GM23338 (cell line): ENCODE results near the gene MALRD1. TPM values are rescaled to one million over a fixed set of nuclear protein-coding genes. Genes with fewer than 3 reads are reported as not detected.

ENCODE experiments used
- ATAC-seq: fragments of 200-7000 bp; cut with Tn5 transposase; 3 replicates; pipeline ENCODE4 v1.9.1; 2020
- DNase-seq: peaks from one replicate; pipeline ENCODE4 v3.0.0-alpha.2; 2015; ENCODE audit warnings: low spot score
- H2AFZ ChIP-seq: fragments of 200-600 bp; sonication (generic); 2 replicates; pipeline ENCODE4 v1.8.0; 2016; ENCODE audit warnings: antibody characterized with exemption, mild to moderate bottlenecking, moderate library complexity
- H3F3A ChIP-seq: fragments of 200-600 bp; sonication (generic); replicated peaks from 2 replicates; pipeline ENCODE4 v1.8.0; 2017; ENCODE audit warnings: antibody characterized with exemption, mixed run types, low read depth
- H3K27ac ChIP-seq: fragments of 200-600 bp; sonication (generic); 2 replicates; pipeline ENCODE4 v1.6.1; 2016; ENCODE audit warnings: low read depth
- H3K27me3 ChIP-seq: fragments of 200-600 bp; sonication (generic); 2 replicates; pipeline ENCODE4 v1.8.0; 2016; ENCODE audit warnings: mild to moderate bottlenecking, mixed run types, moderate library complexity; ENCODE audit not compliant: insufficient read depth
- H3K36me3 ChIP-seq: fragments of 200-600 bp; sonication (generic); 2 replicates; pipeline ENCODE4 v1.8.0; 2016; ENCODE audit warnings: mild to moderate bottlenecking; ENCODE audit not compliant: insufficient read depth
- H3K4me1 ChIP-seq: fragments of 200-600 bp; sonication (generic); 2 replicates; pipeline ENCODE4 v1.8.0; 2016; ENCODE audit warnings: mild to moderate bottlenecking, moderate library complexity; ENCODE audit not compliant: insufficient read depth
- H3K4me2 ChIP-seq: fragments of 200-600 bp; sonication (generic); 2 replicates; pipeline ENCODE4 v1.7.1; 2017; ENCODE audit warnings: mixed run types
- H3K4me3 ChIP-seq: fragments of 200-600 bp; sonication (generic); 2 replicates; pipeline ENCODE4 v1.6.1; 2016; ENCODE audit warnings: mixed run types
- H3K79me2 ChIP-seq: fragments of 200-600 bp; sonication (generic); replicated peaks from 2 replicates; pipeline ENCODE4 v1.8.0; 2017; ENCODE audit warnings: mild to moderate bottlenecking; ENCODE audit not compliant: insufficient read depth
- H3K9me2 ChIP-seq: fragments of 200-600 bp; sonication (generic); 2 replicates; pipeline ENCODE4 v1.8.0; 2017; ENCODE audit not compliant: insufficient read depth
- H4K20me1 ChIP-seq: fragments of 200-600 bp; sonication (generic); replicated peaks from 2 replicates; pipeline ENCODE4 v1.8.0; 2017; ENCODE audit warnings: mild to moderate bottlenecking; ENCODE audit not compliant: insufficient read depth
- H3K27ac Mint-ChIP-seq: 2 replicates; pipeline ENCODE4 v1.8.0; 2020; ENCODE audit warnings: inconsistent platforms, mild to moderate bottlenecking, moderate library complexity, mixed read lengths
- H3K27me3 Mint-ChIP-seq: 3 replicates; pipeline ENCODE4 v1.8.0; 2022; ENCODE audit warnings: low read depth, mild to moderate bottlenecking, moderate library complexity, mixed read lengths, inconsistent platforms; ENCODE audit not compliant: insufficient read depth, poor library complexity
- H3K36me3 Mint-ChIP-seq: 3 replicates; pipeline ENCODE4 v1.8.0; 2021; ENCODE audit warnings: low read depth, mild to moderate bottlenecking, inconsistent platforms, moderate library complexity, mixed read lengths
- H3K4me1 Mint-ChIP-seq: 3 replicates; pipeline ENCODE4 v1.8.0; 2020; ENCODE audit warnings: mild to moderate bottlenecking, inconsistent platforms, mixed read lengths
- H3K4me3 Mint-ChIP-seq: 3 replicates; pipeline ENCODE4 v1.8.0; 2021; ENCODE audit warnings: moderate library complexity, mild to moderate bottlenecking, inconsistent platforms, mixed read lengths
- H3K9me3 Mint-ChIP-seq: 3 replicates; pipeline ENCODE4 v1.8.0; 2020; ENCODE audit warnings: moderate library complexity, mild to moderate bottlenecking, inconsistent platforms, mixed read lengths
- CREB1 ChIP-seq: fragments of 250-450 bp; sonication (Bioruptor Pico); IDR thresholded peaks from 2 replicates; pipeline ENCODE4 v1.5.0; 2020; ENCODE audit warnings: low read depth, mild to moderate bottlenecking, moderate library complexity
- EZH2 ChIP-seq: fragments of 200-600 bp; sonication (generic); IDR thresholded peaks from one replicate; pipeline ENCODE4 v1.8.0; 2017; ENCODE audit warnings: antibody characterized with exemption, mild to moderate bottlenecking, low read depth; ENCODE audit not compliant: unreplicated experiment
- EZH2phosphoT487 ChIP-seq: fragments of 200-600 bp; sonication (generic); IDR thresholded peaks from one replicate; pipeline ENCODE4 v1.8.1; 2018; ENCODE audit warnings: antibody characterized with exemption; ENCODE audit not compliant: unreplicated experiment
- JUNB ChIP-seq: IDR thresholded peaks from one replicate; pipeline ENCODE4 v1.6.1; 2016; ENCODE audit warnings: antibody characterized with exemption; ENCODE audit not compliant: unreplicated experiment
- NANOG ChIP-seq: IDR thresholded peaks from 2 replicates; pipeline ENCODE4 v1.6.1; 2016; ENCODE audit warnings: antibody characterized with exemption, borderline replicate concordance
- POLR2AphosphoS5 ChIP-seq: IDR thresholded peaks from 2 replicates; pipeline ENCODE4 v1.6.1; 2016; ENCODE audit warnings: antibody characterized with exemption, low read depth
- STAT1 ChIP-seq: IDR thresholded peaks from one replicate; pipeline ENCODE4 v1.6.1; 2016; ENCODE audit warnings: antibody characterized with exemption; ENCODE audit not compliant: unreplicated experiment
- ZNF114 ChIP-seq: fragments of 250-450 bp; sonication (Bioruptor Pico); IDR thresholded peaks from 2 replicates; pipeline ENCODE4 v1.5.0; 2020; ENCODE audit warnings: mild to moderate bottlenecking, moderate library complexity
- ZNF331 ChIP-seq: fragments of 250-450 bp; sonication (Bioruptor Pico); IDR thresholded peaks from 2 replicates; pipeline ENCODE4 v1.5.0; 2020; ENCODE audit warnings: low read depth, mild to moderate bottlenecking, moderate library complexity
- polyA plus RNA-seq: library from polyadenylated mRNA; unstranded; fragments of >200 nt; fragmentation: Nextera tagmentation; extraction: Ambion mirVana; gene quantifications from 2 replicates; pipeline ENCODE4 v1.2.1, GENCODE V29; 2016
- total RNA-seq: library from RNA; depleted of rRNA; stranded (reverse); fragments of >200 nt; shearing (Covaris generic); gene quantifications from 2 replicates; pipeline ENCODE4 v1.2.3, GENCODE V29; 2014
- TF ChIP-seq, protein P1 (sequence below), 2 experiments: fragments of 200-600 bp in 1 of 2; sonication (generic) in 1 of 2; conservative IDR thresholded peaks; 2 replicates each; pipeline versions ENCODE4 v1.5.1 to v1.6.1; 2016 to 2017; ENCODE audit warnings: antibody characterized with exemption in 2 of 2, low read depth in 2 of 2, mild to moderate bottlenecking in 2 of 2, moderate library complexity in 1 of 2
- TF ChIP-seq, protein P2 (sequence below): fragments of 250-450 bp; sonication (Bioruptor Pico); IDR thresholded peaks from 2 replicates; pipeline ENCODE4 v1.5.0; 2020; ENCODE audit warnings: mild to moderate bottlenecking, moderate library complexity
- TF ChIP-seq, protein P3 (sequence below): IDR thresholded peaks from one replicate; pipeline ENCODE4 v1.6.1; 2018; ENCODE audit warnings: antibody characterized with exemption; ENCODE audit not compliant: unreplicated experiment
- TF ChIP-seq, protein P4 (sequence below): IDR thresholded peaks from 2 replicates; pipeline ENCODE4 v1.6.1; 2016; ENCODE audit warnings: antibody characterized with exemption

The MALRD1 gene
- total and polyA plus RNA-seq, 2 experiments from 2014 or later: 0.42 to 1.9 TPM

DNA sequence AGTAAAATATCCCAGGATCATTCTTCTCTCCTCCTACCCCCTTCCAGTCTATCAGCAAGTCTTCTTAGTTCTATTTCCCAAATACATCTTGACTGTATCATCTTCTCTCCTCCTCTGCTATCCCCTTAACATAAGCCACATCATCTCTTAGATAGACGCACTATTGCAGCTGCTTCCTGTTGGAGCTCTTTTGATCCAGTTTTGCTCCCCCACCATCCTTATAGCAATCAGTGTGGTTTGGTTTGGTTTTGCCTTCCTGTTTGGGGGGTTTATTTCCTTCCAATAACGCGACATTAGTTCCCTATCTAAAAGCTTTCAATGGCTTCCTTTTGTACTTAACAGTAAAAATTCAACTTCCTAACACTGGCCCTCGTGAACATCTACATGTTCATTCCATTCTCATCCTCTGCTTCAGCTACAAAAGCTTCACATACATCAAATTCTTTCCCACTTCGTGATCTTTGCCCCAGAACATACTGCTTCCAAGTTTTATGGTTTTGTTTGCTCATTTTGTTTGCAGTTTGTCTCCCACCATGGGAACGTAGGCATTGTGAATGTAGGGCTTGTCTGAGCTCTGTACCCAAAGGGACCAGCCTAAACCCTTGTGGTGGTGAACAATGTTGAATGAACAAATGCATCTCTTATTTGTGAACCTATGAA is 734.0 kb downstream of the MALRD1 start:
- no peaks in the 10 kb centered on the region for H4K20me1 ChIP-seq
- H2AFZ ChIP-seq: peak overlapping the region; percentile 54; the same call in 1 of the 2 replicates
- DNase-seq (no peak), ATAC-seq (no peak)
- Mint-ChIP-seq H3K27me3 (peaks cover 2% of the 10 kb centered on the region), H3K4me1 (peaks cover 11% of the 10 kb centered on the region; the same call in 2 of the 3 replicates), H3K9me3 (0 out of 3 replicates have a peak, but pooled peaks cover 3% of the 10 kb centered on the region), H3K36me3 (no peaks in the 10 kb centered on the region), H3K27ac (no peak overlapping the region), H3K4me3 (no peak overlapping the region)
- H3K36me3 ChIP-seq: no peaks in the 10 kb centered on the region
- H3K4me1 ChIP-seq: no peaks in the 10 kb centered on the region; the same call in 1 of the 2 replicates
- no peaks in the 10 kb centered on the region for H3K79me2 ChIP-seq
- no peaks in the 10 kb centered on the region for H3K9me2 ChIP-seq
- TF ChIP-seq JUNB (no peak), EZH2 (no peak), POLR2AphosphoS5 (no peak), EZH2phosphoT487 (no peak), ZNF331 (CRISPR knock-in tag) (no peak), CREB1 (CRISPR knock-in tag) (no peak), STAT1 (no peak), ZNF114 (CRISPR knock-in tag) (no peak), NANOG (no peak)
- TF ChIP-seq, protein P1, sequence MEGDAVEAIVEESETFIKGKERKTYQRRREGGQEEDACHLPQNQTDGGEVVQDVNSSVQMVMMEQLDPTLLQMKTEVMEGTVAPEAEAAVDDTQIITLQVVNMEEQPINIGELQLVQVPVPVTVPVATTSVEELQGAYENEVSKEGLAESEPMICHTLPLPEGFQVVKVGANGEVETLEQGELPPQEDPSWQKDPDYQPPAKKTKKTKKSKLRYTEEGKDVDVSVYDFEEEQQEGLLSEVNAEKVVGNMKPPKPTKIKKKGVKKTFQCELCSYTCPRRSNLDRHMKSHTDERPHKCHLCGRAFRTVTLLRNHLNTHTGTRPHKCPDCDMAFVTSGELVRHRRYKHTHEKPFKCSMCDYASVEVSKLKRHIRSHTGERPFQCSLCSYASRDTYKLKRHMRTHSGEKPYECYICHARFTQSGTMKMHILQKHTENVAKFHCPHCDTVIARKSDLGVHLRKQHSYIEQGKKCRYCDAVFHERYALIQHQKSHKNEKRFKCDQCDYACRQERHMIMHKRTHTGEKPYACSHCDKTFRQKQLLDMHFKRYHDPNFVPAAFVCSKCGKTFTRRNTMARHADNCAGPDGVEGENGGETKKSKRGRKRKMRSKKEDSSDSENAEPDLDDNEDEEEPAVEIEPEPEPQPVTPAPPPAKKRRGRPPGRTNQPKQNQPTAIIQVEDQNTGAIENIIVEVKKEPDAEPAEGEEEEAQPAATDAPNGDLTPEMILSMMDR (conservative IDR thresholded peaks at IDR 0.05; ENCODE audit: low read depth in 2 of 2): no peak
- TF ChIP-seq, protein P2, sequence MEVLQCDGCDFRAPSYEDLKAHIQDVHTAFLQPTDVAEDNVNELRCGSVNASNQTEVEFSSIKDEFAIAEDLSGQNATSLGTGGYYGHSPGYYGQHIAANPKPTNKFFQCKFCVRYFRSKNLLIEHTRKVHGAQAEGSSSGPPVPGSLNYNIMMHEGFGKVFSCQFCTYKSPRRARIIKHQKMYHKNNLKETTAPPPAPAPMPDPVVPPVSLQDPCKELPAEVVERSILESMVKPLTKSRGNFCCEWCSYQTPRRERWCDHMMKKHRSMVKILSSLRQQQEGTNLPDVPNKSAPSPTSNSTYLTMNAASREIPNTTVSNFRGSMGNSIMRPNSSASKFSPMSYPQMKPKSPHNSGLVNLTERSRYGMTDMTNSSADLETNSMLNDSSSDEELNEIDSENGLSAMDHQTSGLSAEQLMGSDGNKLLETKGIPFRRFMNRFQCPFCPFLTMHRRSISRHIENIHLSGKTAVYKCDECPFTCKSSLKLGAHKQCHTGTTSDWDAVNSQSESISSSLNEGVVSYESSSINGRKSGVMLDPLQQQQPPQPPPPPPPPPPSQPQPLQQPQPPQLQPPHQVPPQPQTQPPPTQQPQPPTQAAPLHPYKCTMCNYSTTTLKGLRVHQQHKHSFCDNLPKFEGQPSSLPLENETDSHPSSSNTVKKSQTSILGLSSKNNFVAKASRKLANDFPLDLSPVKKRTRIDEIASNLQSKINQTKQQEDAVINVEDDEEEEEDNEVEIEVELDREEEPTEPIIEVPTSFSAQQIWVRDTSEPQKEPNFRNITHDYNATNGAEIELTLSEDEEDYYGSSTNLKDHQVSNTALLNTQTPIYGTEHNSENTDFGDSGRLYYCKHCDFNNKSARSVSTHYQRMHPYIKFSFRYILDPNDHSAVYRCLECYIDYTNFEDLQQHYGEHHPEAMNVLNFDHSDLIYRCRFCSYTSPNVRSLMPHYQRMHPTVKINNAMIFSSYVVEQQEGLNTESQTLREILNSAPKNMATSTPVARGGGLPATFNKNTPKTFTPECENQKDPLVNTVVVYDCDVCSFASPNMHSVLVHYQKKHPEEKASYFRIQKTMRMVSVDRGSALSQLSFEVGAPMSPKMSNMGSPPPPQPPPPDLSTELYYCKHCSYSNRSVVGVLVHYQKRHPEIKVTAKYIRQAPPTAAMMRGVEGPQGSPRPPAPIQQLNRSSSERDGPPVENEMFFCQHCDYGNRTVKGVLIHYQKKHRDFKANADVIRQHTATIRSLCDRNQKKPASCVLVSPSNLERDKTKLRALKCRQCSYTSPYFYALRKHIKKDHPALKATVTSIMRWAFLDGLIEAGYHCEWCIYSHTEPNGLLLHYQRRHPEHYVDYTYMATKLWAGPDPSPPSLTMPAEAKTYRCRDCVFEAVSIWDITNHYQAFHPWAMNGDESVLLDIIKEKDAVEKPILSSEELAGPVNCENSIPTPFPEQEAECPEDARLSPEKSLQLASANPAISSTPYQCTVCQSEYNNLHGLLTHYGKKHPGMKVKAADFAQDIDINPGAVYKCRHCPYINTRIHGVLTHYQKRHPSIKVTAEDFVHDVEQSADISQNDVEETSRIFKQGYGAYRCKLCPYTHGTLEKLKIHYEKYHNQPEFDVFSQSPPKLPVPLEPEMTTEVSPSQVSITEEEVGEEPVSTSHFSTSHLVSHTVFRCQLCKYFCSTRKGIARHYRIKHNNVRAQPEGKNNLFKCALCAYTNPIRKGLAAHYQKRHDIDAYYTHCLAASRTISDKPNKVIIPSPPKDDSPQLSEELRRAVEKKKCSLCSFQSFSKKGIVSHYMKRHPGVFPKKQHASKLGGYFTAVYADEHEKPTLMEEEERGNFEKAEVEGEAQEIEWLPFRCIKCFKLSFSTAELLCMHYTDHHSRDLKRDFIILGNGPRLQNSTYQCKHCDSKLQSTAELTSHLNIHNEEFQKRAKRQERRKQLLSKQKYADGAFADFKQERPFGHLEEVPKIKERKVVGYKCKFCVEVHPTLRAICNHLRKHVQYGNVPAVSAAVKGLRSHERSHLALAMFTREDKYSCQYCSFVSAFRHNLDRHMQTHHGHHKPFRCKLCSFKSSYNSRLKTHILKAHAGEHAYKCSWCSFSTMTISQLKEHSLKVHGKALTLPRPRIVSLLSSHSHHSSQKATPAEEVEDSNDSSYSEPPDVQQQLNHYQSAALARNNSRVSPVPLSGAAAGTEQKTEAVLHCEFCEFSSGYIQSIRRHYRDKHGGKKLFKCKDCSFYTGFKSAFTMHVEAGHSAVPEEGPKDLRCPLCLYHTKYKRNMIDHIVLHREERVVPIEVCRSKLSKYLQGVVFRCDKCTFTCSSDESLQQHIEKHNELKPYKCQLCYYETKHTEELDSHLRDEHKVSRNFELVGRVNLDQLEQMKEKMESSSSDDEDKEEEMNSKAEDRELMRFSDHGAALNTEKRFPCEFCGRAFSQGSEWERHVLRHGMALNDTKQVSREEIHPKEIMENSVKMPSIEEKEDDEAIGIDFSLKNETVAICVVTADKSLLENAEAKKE (CRISPR knock-in tag): no peak
- TF ChIP-seq, protein P3, sequence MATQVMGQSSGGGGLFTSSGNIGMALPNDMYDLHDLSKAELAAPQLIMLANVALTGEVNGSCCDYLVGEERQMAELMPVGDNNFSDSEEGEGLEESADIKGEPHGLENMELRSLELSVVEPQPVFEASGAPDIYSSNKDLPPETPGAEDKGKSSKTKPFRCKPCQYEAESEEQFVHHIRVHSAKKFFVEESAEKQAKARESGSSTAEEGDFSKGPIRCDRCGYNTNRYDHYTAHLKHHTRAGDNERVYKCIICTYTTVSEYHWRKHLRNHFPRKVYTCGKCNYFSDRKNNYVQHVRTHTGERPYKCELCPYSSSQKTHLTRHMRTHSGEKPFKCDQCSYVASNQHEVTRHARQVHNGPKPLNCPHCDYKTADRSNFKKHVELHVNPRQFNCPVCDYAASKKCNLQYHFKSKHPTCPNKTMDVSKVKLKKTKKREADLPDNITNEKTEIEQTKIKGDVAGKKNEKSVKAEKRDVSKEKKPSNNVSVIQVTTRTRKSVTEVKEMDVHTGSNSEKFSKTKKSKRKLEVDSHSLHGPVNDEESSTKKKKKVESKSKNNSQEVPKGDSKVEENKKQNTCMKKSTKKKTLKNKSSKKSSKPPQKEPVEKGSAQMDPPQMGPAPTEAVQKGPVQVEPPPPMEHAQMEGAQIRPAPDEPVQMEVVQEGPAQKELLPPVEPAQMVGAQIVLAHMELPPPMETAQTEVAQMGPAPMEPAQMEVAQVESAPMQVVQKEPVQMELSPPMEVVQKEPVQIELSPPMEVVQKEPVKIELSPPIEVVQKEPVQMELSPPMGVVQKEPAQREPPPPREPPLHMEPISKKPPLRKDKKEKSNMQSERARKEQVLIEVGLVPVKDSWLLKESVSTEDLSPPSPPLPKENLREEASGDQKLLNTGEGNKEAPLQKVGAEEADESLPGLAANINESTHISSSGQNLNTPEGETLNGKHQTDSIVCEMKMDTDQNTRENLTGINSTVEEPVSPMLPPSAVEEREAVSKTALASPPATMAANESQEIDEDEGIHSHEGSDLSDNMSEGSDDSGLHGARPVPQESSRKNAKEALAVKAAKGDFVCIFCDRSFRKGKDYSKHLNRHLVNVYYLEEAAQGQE: no peak
- TF ChIP-seq, protein P4, sequence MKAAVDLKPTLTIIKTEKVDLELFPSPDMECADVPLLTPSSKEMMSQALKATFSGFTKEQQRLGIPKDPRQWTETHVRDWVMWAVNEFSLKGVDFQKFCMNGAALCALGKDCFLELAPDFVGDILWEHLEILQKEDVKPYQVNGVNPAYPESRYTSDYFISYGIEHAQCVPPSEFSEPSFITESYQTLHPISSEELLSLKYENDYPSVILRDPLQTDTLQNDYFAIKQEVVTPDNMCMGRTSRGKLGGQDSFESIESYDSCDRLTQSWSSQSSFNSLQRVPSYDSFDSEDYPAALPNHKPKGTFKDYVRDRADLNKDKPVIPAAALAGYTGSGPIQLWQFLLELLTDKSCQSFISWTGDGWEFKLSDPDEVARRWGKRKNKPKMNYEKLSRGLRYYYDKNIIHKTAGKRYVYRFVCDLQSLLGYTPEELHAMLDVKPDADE: no peak
- H3F3A ChIP-seq: no peaks in the 10 kb centered on the region
- H3K27me3 ChIP-seq: no peaks in the 10 kb centered on the region
- no peak overlapping the region for H3K27ac ChIP-seq
- no peak overlapping the region for H3K4me3 ChIP-seq
- H3K4me2 ChIP-seq: no peak overlapping the region
